Measurements from ENCODE around the gene CCDC8. TPM values are rescaled to one million over a fixed set of nuclear protein-coding genes. Genes with fewer than 3 reads are reported as not detected.

CCDC8 gene
- total RNA-seq, 1 donor from 2014 or later: 35.0 TPM

DNA sequence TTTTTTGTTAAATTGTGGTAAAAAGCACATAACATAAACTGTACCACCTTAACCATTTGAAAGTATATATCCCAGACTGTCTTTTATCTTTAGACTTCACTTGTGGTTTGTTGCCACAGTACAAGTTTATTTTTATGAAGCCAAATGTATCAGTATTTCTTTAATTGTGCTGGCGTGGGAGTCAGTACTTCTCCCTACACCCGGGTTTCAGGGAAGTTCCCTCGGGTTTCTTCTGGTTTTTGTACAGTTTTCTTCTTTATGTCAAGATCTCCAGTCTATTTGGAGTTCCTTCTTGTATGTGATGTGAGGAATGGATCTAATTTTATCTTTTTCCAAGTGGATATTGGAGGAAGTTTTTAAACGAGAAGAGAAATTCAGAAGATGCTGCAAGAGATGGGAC lies 20.5 kb downstream of the CCDC8 start:
- H3K36me3 Mint-ChIP-seq (ENCODE audit: unreplicated experiment): peaks cover 12% of the 10 kb centered on the region
- peak overlapping the region; percentile 97 for H3K27ac Mint-ChIP-seq (ENCODE audit: unreplicated experiment)
- TF ChIP-seq, protein P1, sequence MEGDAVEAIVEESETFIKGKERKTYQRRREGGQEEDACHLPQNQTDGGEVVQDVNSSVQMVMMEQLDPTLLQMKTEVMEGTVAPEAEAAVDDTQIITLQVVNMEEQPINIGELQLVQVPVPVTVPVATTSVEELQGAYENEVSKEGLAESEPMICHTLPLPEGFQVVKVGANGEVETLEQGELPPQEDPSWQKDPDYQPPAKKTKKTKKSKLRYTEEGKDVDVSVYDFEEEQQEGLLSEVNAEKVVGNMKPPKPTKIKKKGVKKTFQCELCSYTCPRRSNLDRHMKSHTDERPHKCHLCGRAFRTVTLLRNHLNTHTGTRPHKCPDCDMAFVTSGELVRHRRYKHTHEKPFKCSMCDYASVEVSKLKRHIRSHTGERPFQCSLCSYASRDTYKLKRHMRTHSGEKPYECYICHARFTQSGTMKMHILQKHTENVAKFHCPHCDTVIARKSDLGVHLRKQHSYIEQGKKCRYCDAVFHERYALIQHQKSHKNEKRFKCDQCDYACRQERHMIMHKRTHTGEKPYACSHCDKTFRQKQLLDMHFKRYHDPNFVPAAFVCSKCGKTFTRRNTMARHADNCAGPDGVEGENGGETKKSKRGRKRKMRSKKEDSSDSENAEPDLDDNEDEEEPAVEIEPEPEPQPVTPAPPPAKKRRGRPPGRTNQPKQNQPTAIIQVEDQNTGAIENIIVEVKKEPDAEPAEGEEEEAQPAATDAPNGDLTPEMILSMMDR (IDR thresholded peaks at IDR 0.05): no peak
- no peaks in the 10 kb centered on the region for H3K27me3 Mint-ChIP-seq (ENCODE audit: unreplicated experiment)
- no peaks in the 10 kb centered on the region for H3K9me3 Mint-ChIP-seq (ENCODE audit: unreplicated experiment)
- peaks cover 39% of the 10 kb centered on the region for H3K4me1 Mint-ChIP-seq (ENCODE audit: unreplicated experiment)
- H3K4me3 Mint-ChIP-seq (ENCODE audit: unreplicated experiment): no peak overlapping the region
- no peak for DNase-seq (ENCODE audit: extremely low spot score, unreplicated experiment)

DNA sequence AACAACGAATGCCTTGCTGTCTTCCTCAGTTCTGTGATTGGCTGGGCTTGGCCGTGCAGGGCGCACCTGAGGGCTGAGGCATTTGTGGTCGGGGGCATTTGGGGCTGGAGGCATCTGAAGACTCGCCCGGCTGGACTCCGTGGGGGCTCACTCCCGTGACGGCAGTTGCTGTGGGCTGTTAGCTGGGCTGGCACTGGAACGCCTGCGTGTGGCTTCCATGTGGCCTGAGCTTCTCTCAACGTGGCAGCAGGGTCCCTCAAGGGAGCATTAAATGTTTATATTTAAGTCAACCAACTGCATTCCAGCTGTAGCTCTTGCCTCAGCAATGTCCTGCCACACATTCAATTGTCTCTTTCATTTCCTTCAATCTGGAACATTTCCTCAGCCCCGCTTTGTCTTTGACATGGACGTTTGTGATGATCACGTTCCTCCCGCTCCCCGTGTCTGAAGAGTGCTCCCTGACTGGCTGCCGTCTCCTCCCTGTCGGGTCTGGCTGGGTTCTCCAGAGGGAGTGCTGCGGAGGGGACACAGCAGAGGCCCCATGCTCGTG lies 21.0 kb downstream of the CCDC8 start:
- Mint-ChIP-seq H3K4me3 (ENCODE audit: unreplicated experiment) (no peak overlapping the region), H3K27me3 (ENCODE audit: unreplicated experiment) (no peaks in the 10 kb centered on the region)

DNA sequence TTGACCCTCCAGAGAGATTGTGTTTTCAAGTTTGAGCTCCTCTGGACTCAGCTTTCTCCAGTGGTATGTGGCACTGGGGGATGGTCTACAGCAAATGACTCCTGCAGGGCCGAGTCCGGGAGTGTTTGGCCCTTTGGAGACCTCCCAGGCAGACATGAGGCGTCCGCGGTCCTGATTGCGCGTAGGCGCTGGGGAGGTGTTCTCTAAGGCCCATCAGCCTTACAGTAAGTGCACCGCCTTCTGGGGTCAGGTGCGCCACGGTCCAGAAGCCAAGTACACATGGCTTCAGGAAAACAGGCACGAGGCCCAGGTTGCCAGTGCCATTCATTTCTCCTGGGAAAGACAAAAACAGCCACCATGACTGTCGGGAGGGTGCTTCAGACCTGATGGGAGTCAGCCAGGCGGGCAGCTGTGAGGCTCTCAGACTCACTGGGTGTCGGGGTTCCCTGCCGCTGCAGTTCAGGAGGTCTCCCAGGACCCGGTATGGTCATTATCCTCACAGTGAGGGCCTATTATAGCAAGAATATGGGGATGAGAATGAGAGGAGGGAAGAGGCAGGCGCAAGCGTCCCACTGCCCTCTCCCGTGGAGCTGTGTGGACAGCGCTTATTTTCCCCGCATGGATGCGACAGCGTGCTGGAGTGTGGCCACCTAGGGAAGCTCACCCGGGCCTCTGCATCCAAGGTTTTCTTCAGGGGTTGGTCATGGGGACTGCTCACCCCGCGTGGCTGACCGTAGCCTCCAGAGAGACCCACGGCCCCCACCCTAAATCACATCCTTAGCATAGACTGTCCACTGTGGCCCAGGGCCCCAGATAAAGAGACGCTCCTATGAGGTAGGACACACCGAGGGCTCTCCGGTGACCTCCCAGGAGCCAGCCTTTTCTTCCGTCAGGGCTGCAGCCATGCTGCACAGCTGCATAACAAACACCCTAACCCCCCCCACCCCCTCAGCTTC lies 21.8 kb downstream of the CCDC8 start:
- no peak for DNase-seq (ENCODE audit: extremely low spot score, unreplicated experiment)
- Mint-ChIP-seq H3K27me3 (ENCODE audit: unreplicated experiment) (no peaks in the 10 kb centered on the region), H3K36me3 (ENCODE audit: unreplicated experiment) (peaks cover 23% of the 10 kb centered on the region), H3K4me3 (ENCODE audit: unreplicated experiment) (no peak overlapping the region), H3K4me1 (ENCODE audit: unreplicated experiment) (peaks cover 39% of the 10 kb centered on the region), H3K9me3 (ENCODE audit: unreplicated experiment) (no peaks in the 10 kb centered on the region), H3K27ac (ENCODE audit: unreplicated experiment) (peak overlapping the region; percentile 97)
- TF ChIP-seq, protein P1 (IDR thresholded peaks at IDR 0.05): no peak

More for the DNA sequence above, 21.0 kb downstream of the CCDC8 start:
- H3K4me1 Mint-ChIP-seq (ENCODE audit: unreplicated experiment): peaks cover 39% of the 10 kb centered on the region
- DNase-seq (ENCODE audit: extremely low spot score, unreplicated experiment): no peak
- no peaks in the 10 kb centered on the region for H3K9me3 Mint-ChIP-seq (ENCODE audit: unreplicated experiment)
- peak overlapping the region; percentile 97 for H3K27ac Mint-ChIP-seq (ENCODE audit: unreplicated experiment)
- peaks cover 17% of the 10 kb centered on the region for H3K36me3 Mint-ChIP-seq (ENCODE audit: unreplicated experiment)
- TF ChIP-seq, protein P1 (IDR thresholded peaks at IDR 0.05): no peak

DNA sequence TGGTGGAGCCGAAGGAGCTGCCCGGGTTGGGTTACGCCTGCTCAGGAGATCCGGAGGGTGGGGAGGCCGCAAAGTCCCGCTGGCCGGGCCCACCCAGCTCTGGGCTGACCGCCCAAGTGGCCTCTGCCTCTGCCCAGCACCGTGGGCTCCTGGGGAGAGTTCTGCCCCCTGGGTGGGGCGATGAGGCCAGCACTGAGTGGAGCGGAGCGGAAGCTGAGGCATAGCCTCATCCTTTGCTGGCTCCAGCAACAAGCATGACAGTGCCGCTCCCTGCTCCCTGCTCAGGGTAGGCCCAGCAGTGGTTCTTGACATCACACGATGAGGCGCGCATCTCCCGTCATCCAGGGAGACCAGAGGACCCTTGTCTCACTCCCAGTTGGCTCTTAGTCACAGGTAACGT lies 22.5 kb downstream of the CCDC8 start:
- peak overlapping the region; percentile 97 for H3K27ac Mint-ChIP-seq (ENCODE audit: unreplicated experiment)
- TF ChIP-seq, protein P1 (IDR thresholded peaks at IDR 0.05): no peak
- peaks cover 38% of the 10 kb centered on the region for H3K4me1 Mint-ChIP-seq (ENCODE audit: unreplicated experiment)
- DNase-seq (ENCODE audit: extremely low spot score, unreplicated experiment): no peak
- H3K4me3 Mint-ChIP-seq (ENCODE audit: unreplicated experiment): no peak overlapping the region
- H3K27me3 Mint-ChIP-seq (ENCODE audit: unreplicated experiment): no peaks in the 10 kb centered on the region
- no peaks in the 10 kb centered on the region for H3K9me3 Mint-ChIP-seq (ENCODE audit: unreplicated experiment)
- peaks cover 23% of the 10 kb centered on the region for H3K36me3 Mint-ChIP-seq (ENCODE audit: unreplicated experiment)

All from osteocyte (in vitro differentiated cells).